Eye (tissue), 1 donor: ENCODE data around the gene RAB30.
A peak's percentile ranks its signal among the peaks of the same experiment; 100 is the strongest.

ENCODE experiments used
- DNase-seq: peaks from one replicate; pipeline ENCODE4 v3.0.0-alpha.2; 2015

The RAB30 gene

GRCh38 chr11:83071567-83072349 is at the start of gene RAB30:
Gene RAB30 (minus strand): TSS chr11:83071897. CDS start chr11:82997316, 74,581 bp downstream.
- peak; percentile 100 for DNase-seq

GRCh38 chr11:83120327-83120726 is 48.6 kb upstream of the RAB30 start:
- peak; percentile 15 for DNase-seq

- no peak for DNase-seq
These were observed 47.5 kb upstream of the RAB30 start for GRCh38 chr11:83119216-83119615.

GRCh38 chr11:83118814-83119213 is 47.1 kb upstream of the RAB30 start:
- DNase-seq: no peak

- no peak for DNase-seq
These were observed 44.4 kb upstream of the RAB30 start for GRCh38 chr11:83116015-83116641.

- peak; percentile 24 for DNase-seq
These were observed 43.9 kb upstream of the RAB30 start for GRCh38 chr11:83115551-83115950.

GRCh38 chr11:83115026-83115425 is 43.3 kb upstream of the RAB30 start:
- DNase-seq: no peak

GRCh38 chr11:83112886-83113285 is 41.2 kb upstream of the RAB30 start:
- DNase-seq: no peak

- DNase-seq: no peak
These were observed 33.5 kb upstream of the RAB30 start for GRCh38 chr11:83105168-83105567.

- no peak for DNase-seq
These were observed 31.1 kb upstream of the RAB30 start for GRCh38 chr11:83102834-83103233.

GRCh38 chr11:83097429-83098075 is 25.9 kb upstream of the RAB30 start:
- no peak for DNase-seq

- DNase-seq: no peak
These were observed 21.9 kb upstream of the RAB30 start for GRCh38 chr11:83093634-83094033.

- DNase-seq: no peak
These were observed 21.0 kb upstream of the RAB30 start for GRCh38 chr11:83092488-83093384.

- no peak for DNase-seq
These were observed 17.3 kb upstream of the RAB30 start for GRCh38 chr11:83088965-83089364.

- no peak for DNase-seq
These were observed 15.3 kb upstream of the RAB30 start for GRCh38 chr11:83087035-83087434.

- no peak for DNase-seq
These were observed 8.1 kb upstream of the RAB30 start for GRCh38 chr11:83079820-83080219.

- DNase-seq: no peak
These were observed 6.6 kb upstream of the RAB30 start for GRCh38 chr11:83078269-83078668.

GRCh38 chr11:83073884-83074283 is 2.2 kb upstream of the RAB30 start:
- DNase-seq: no peak

- no peak for DNase-seq
These were observed 1.6 kb upstream of the RAB30 start for GRCh38 chr11:83073258-83073657.

GRCh38 chr11:83072350-83073242 is 899 bp upstream of the RAB30 start:
- no peak for DNase-seq

GRCh38 chr11:83070731-83071566 is 748 bp downstream of the RAB30 start:
- peak; percentile 85 for DNase-seq
